ENCODE results near the gene NIPBL.

Gene NIPBL

GRCh38 chr5:36985387-36985786, 108.8 kb downstream of the NIPBL start:
- Histone ChIP-seq H3K9me3 (no peaks in the 10 kb centered on the region), H3K27ac (no peak overlapping the region), H3K4me3 (ENCODE audit: low read depth in 1 of 2, low read length in 1 of 2) (no peak overlapping the region), H3K36me3 (peaks cover 22% of the 10 kb centered on the region), H3K4me1 (ENCODE audit: control insufficient read depth in 1 of 2, insufficient read depth in 1 of 2, low read depth in 1 of 2, low read length in 1 of 2) (no peaks in the 10 kb centered on the region), H3K27me3 (no peaks in the 10 kb centered on the region)
- no peak for TF ChIP-seq CTCF (IDR thresholded peaks at IDR 0.05)

GRCh38 chr5:36988396-36988795, 111.8 kb downstream of the NIPBL start:
- H3K9me3 ChIP-seq: no peaks in the 10 kb centered on the region
- H3K27ac ChIP-seq: no peak overlapping the region
- peaks cover 22% of the 10 kb centered on the region for H3K36me3 ChIP-seq
- no peaks in the 10 kb centered on the region for H3K4me1 ChIP-seq (ENCODE audit: control insufficient read depth in 1 of 2, insufficient read depth in 1 of 2, low read depth in 1 of 2, low read length in 1 of 2)
- no peak overlapping the region for H3K4me3 ChIP-seq (ENCODE audit: low read depth in 1 of 2, low read length in 1 of 2)
- no peaks in the 10 kb centered on the region for H3K27me3 ChIP-seq
- TF ChIP-seq CTCF (IDR thresholded peaks at IDR 0.05): no peak

GRCh38 chr5:36998578-36998977, 122.0 kb downstream of the NIPBL start:
- H3K36me3 ChIP-seq: peaks cover 80% of the 10 kb centered on the region
- H3K27ac ChIP-seq: no peak overlapping the region
- H3K4me1 ChIP-seq (ENCODE audit: control insufficient read depth in 1 of 2, insufficient read depth in 1 of 2, low read depth in 1 of 2, low read length in 1 of 2): no peaks in the 10 kb centered on the region
- no peak for TF ChIP-seq CTCF (IDR thresholded peaks at IDR 0.05)
- no peaks in the 10 kb centered on the region for H3K9me3 ChIP-seq
- H3K27me3 ChIP-seq: no peaks in the 10 kb centered on the region
- no peak overlapping the region for H3K4me3 ChIP-seq (ENCODE audit: low read depth in 1 of 2, low read length in 1 of 2)

- Histone ChIP-seq H3K4me1 (ENCODE audit: control insufficient read depth in 1 of 2, insufficient read depth in 1 of 2, low read depth in 1 of 2, low read length in 1 of 2) (no peaks in the 10 kb centered on the region), H3K27ac (peak overlapping the region; percentile 17), H3K36me3 (peaks cover 93% of the 10 kb centered on the region), H3K27me3 (no peaks in the 10 kb centered on the region), H3K4me3 (ENCODE audit: low read depth in 1 of 2, low read length in 1 of 2) (no peak overlapping the region), H3K9me3 (no peaks in the 10 kb centered on the region)
- TF ChIP-seq CTCF (IDR thresholded peaks at IDR 0.05): no peak
These were observed 125.7 kb downstream of the NIPBL start for GRCh38 chr5:37002176-37002751.

GRCh38 chr5:37005252-37005651, 128.7 kb downstream of the NIPBL start:
- H3K4me3 ChIP-seq (ENCODE audit: low read depth in 1 of 2, low read length in 1 of 2): no peak overlapping the region
- H3K27ac ChIP-seq: no peak overlapping the region
- H3K27me3 ChIP-seq: no peaks in the 10 kb centered on the region
- H3K36me3 ChIP-seq: peaks cover 100% of the 10 kb centered on the region
- no peaks in the 10 kb centered on the region for H3K9me3 ChIP-seq
- H3K4me1 ChIP-seq (ENCODE audit: control insufficient read depth in 1 of 2, insufficient read depth in 1 of 2, low read depth in 1 of 2, low read length in 1 of 2): no peaks in the 10 kb centered on the region
- TF ChIP-seq CTCF (IDR thresholded peaks at IDR 0.05): no peak
